AG09319 (cell line): ENCODE results near the gene ATP5MC3.
"Not testable (repeated sequence)": the region's sequence is repeated elsewhere in the genome, so short reads cannot be mapped to it uniquely, and the experiment has no call there.

Source experiments
- DNase-seq: peaks from one replicate; pipeline ENCODE4 v3.0.0-alpha.2; 2010; ENCODE audit warnings: low read depth; ENCODE audit errors: extremely low read depth
- CTCF ChIP-seq: IDR thresholded peaks from 2 replicates; pipeline ENCODE4 v1.5.1; 2011; ENCODE audit warnings: low read depth, mild to moderate bottlenecking, inconsistent platforms, low read length, moderate library complexity

The ATP5MC3 gene

GRCh38 chr2:175181104-175181876 lies at the start of gene ATP5MC3:
TSS of gene ATP5MC3 (minus strand) at chr2:175181710. CDS start at chr2:175181393, 317 bp downstream.
- DNase-seq = peak; percentile 89
- peak; percentile 12 for TF ChIP-seq CTCF

DNA sequence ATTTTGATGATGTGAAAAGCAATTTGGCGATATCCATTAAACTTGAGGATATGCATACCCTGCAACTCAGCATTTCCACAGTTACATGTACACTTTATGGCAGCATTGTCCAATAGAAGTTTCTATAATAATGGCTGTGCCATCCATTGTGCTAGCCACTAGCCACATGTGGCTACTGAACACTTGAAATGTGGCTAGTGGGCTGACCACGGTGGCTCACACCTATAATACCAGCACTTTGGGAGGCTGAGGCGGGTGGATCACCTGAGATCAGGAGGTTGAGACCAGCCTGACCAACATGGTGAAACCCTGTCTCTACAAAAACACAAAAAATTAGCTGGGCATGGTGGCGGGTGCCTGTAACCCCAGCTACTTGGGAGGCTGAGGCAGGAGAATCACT lies 47.1 kb upstream of the ATP5MC3 start:
- not testable (repeated sequence) for DNase-seq

GRCh38 chr2:175228179-175228578 lies 46.7 kb upstream of the ATP5MC3 start:
- DNase-seq = no peak
- TF ChIP-seq CTCF = no peak

GRCh38 chr2:175227393-175227792 lies 45.9 kb upstream of the ATP5MC3 start:
- no peak for TF ChIP-seq CTCF

GRCh38 chr2:175220075-175220474 lies 38.6 kb upstream of the ATP5MC3 start:
- TF ChIP-seq CTCF = no peak
- DNase-seq = no peak

More at GRCh38 chr2:175227393-175227792, 45.9 kb upstream of the ATP5MC3 start:
- DNase-seq = no peak

- TF ChIP-seq CTCF = no peak
- no peak for DNase-seq
These were observed 37.0 kb upstream of the ATP5MC3 start for GRCh38 chr2:175218551-175218950.

- DNase-seq = no peak
- TF ChIP-seq CTCF = no peak
These were observed 26.4 kb upstream of the ATP5MC3 start for GRCh38 chr2:175207741-175208438.

DNA sequence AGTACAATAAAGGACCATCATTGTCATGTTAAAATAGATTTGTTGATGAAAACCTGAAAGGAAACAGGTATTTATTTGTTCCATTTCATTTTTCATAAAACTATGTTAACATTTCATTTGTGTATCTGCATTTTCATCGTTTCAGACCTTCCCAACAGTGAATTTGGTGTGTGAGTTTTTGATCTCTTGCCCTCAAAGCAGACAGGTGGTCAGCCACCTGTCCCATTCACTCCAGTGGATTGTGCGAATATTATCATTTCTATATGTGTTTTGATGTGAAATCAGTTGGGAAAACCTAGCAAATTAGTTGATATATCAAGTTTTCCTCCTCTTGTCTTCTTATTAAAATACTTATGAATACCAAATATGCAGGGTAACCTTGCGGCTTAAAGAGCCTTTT lies 25.4 kb upstream of the ATP5MC3 start:
- TF ChIP-seq CTCF = no peak
- DNase-seq = no peak
